Stimulated activated CD8-positive, alpha-beta memory T cell treated with anti-CD3 and anti-CD28 coated beads, Interleukin-15, amount 100 ng/mL, for 48 hours (primary cell): ENCODE results near the gene THBD.

ENCODE experiments used
- DNase-seq, 2 donors: peaks; one replicate each; pipeline ENCODE4 v3.0.0-alpha.2; 2020; ENCODE audit warnings: low read depth in 2 of 2

Gene THBD

DNA sequence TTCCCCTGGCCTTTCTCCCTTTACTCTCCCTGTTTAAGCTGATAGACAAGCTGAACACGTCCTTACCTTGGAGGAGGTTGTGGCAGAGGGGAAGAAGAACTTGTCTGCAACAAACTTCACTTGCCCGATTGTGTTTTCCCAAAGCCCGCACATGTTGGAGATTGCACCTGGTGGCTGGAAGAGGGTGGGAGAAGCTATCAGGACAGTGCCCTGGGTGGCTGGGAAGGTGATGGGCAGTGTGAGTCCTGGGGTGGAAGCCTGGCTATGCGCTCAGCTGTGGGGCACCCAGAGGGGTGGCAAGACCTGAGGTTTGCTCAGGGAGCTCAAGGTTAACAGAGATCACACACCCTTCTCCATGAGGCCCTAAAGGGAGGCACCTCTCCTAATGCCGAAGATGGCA lies 39.4 kb downstream of the THBD start:
- DNase-seq: no peak

DNA sequence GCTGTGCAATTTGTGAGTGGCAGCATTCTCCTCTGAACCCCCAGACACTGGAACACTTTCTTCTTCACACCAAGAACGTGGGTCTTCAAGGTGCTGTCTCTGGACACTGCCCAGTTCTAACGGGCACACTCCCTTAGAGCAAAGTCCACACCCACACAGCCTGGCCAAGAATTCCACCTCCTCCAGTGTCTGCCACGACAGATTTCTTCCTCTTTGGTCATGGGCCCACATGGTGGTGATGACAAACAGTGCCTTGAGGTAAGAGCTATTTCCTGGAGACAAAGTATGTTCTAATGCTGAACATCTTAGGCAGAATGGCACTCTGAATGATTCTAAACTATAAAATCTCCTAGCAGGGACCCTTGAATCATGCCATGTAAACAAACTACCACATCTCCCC lies 39.8 kb downstream of the THBD start:
- no peak for DNase-seq

DNA sequence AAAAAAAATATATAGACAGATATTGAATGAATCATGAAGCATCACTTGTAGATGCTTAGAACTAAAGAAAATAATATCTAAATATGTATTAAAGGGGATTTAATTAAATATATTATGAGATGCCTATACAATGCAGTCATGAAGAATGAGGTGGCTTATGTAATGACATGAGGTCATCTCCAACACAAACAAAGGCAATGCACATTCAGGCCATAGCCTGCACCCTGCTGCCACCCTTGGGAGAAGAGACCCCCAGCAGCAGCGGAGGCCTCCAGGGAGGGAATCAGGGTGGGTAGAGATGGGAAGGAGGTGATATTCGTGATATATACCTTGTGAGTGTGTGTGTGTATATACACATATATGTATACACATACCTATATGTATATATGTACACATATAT lies 40.8 kb downstream of the THBD start:
- DNase-seq: no peak

DNA sequence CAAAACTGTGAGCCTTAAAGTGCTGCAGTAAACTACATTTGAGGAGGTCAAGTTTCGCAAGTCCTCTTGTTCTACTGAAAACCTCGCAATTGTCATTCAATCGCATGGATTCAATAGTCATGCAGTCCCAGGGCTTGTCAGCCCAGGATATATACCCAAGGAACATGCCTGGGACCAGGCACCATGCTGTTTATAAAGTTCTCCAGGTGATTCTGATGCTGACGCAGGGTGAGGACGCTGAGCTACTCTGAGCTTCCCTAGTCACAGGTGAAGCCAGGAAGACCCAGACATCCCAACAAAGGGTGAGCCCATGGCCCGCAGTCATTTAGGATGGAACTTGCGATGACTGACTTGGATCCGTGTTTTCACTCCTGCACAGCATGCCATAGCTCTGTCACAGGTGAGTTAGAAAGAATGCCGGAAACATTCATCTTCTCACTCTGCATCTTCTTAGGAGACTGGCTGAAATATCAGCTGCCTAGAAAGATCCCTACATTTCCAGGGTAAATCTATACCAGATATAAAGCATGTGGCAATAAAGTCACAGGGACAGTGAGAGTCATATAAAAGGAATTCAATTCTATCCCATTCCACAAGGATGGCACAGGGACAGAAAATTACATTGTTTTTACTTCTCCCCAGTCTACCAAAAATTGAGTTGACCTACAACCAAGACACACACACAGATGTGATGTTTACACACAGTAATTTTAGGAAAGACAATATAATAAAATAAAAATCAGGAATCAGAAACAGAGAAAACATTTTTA lies 41.4 kb downstream of the THBD start:
- DNase-seq: no peak

DNA sequence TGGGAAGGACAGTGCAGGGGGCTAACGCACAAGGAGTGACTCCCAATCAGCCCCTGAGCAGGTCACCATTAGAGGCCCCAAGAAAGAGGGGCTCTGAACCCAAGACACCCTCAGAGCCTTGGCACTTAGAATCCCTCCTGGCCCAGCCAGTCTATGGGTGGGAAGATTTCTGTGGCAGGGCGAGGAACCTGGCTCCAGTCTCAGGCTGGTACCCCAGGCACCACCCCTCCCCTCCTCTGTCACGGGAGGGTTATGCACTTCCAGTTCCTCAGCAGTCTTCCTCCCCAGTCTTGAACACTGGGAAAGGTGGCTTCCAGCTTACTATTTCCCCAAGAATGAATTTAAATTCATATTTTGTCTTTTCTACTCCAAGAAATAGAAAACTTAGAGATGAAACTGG lies 42.0 kb downstream of the THBD start:
- DNase-seq: no peak

DNA sequence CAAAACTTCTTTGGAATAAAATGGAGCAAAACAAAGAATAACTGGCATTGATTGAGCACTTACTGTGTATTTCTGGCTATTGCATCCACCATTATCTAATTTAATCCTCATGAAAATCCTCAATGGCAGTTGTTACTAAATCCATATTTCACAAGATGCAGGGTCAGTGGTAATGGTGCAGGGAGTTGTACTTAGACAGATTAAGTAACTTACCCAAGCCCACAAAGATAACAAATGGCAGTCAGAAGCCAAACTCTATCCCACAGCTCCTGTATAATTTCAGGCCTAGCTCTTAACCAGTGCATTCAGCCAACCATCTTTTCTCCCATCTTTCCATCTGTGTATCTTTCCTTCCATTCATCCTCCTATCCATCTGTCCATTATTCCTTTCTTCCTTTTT lies 43.7 kb downstream of the THBD start:
- no peak for DNase-seq

DNA sequence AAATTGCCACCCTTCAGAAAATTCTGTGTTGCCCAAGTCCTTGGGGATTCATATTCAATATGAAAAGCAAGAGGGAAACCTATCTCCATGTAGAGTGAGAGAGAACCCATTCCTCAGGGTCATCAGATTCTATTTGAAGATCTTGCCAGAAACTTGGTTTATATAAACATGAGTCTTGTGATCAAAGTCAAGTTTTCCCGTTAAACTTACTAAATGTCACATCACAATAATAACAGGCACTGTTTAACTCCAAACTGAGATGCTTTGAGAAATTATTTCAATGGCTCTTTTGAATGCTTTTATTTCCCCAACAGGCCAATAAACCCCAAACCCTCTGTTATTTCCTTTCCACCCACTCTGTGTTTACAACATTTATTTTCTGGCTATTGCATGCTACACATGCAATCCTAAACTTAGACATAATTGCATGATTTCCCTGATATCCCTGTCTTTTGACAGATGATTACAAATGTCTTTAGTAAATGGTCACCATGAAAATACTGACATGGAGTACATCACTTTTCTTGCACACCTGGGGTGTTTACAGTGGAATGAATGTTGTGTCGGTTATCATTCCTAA lies 45.5 kb downstream of the THBD start:
- no peak for DNase-seq

DNA sequence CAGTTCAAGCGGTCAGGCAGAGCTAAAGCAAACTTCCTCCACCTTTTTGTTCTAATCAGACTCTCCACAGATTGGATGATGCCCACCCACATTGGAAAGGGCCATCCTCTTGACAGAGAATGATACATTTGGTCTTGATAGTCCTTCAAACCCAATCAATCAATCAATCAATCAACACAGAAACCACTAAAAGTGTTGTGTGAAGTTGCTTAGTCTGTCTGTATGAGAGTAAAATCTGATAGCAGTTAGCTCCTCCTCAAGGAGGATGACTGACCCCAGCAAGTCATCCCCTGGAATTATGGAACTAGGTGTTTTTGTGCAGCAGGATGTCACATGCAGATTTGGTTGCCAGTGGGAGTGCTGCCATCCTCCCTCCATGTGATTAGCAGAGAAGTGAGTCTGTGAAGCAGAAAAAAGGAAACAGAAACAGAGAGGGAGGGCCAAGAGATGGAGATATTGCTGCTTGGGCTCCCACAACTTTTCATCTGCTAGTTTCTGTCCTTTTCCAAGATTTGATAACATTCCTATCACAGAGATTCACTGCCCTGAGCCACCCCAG lies 46.3 kb downstream of the THBD start:
- DNase-seq: no peak

DNA sequence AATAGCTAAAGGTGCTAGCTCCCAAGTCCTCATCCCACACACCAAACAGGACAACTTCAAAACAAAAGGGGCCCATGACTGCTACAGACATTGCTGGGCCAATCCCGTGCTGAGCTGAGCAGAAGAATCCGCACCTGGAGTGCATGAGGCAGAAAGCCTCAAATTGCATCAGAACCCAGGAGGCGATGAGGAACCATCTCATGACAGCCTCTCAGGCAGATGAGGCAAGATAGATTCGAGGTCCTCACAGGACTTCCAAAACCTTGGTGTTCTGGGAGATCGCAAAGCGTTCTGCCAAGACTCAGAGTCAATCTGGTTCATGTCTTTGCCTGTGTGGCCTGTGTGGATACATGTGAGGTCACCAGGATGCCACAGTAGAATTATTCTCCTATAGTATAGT lies 47.2 kb downstream of the THBD start:
- no peak for DNase-seq

DNA sequence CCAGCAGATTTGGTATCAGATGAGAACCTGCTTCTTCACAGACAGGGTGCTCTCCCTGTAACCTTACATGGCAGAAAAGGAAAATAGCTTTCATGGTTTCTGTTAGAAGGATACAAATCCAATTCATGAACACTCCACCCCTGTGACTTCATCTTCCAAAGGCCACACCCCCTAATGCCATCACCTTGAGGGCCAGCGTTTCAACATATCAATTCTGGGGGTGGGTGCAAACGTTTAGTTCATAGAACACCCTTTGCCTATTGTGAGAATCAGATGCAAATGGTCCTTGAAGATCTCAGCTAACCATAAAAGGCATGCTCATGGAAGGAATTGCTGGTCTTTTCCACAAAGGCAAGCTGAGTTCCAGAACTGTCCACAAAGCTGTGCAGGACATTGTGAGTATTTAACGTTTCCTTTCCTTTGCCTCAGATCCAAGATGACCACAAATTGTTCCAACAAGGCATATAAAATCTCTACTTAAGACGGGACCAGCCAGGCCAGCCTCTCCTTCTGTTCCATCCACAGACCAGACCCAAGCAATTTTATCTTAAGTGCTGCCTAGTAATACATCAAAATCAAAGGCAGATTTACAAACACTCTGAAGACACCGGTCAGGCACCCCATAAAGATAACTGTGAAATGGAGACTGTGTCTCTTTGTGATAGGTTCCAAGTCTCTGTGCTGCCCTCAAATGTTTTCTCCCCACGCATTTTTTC lies 49.1 kb downstream of the THBD start:
- DNase-seq: no peak

DNA sequence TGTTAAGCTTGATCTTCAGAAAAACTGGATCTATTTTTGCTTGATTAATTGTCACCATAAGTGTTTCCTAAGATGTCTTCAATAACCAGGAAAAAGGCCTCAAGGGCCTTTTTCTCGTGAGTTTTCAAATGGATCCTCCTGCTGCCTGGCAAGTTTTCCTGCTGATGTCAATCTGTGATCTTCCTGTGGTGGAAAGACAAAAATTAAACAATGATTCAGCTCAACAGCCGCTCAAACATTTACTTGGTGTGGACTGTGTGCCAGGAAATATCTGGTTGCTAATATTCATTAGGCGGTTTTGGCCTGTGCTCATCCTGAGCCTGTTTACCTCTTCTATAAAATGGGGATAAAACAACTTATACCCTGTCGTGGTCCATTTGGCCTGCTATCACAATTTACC lies 49.7 kb downstream of the THBD start:
- DNase-seq: no peak

DNA sequence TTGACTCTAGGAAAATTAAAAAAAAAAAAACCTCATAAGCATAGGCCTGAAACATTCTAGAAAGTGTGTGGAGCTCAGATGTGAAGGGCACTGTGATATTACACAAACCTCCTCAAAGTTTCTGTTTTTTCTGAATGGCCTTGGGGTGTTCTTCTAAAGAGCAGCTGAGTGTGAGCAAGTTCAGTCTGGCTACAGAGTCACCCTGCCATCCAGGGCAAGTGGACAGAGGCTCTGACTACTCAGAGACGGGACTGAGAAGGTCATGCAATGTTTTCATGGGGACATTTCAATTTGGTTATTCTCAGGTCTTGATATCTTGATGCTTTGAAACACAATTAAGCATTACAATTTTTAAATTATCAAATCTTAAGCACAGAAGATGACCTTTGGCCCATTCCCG lies 51.0 kb downstream of the THBD start:
- DNase-seq: no peak

DNA sequence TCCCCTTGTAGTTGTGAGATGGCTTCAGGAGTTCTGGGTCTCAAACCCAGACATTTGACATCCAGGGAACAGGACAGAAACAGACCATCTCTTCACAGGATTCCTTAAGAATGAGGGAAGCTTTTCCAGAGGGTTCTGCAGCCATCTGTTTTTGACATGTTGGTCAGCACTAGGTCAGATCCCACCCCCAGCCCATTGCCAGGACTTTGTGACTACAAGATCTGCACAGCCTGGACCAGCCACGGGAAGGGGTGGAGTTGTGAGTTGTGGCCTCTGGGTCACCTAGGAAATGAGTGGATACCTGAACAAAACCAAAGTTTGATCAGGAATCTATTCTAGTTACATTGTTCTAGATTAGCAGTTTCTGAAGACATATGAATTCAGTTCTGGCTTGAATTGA lies 53.5 kb downstream of the THBD start:
- no peak for DNase-seq
